HG03196 (cell line): ENCODE data around the gene HDLBP.
"Not testable (repeated sequence)": the region's sequence is repeated elsewhere in the genome, so short reads cannot be mapped to it uniquely, and the experiment has no call there.

ENCODE experiments used
- ATAC-seq: cut with Tn5 transposase; IDR thresholded peaks from one replicate; pipeline ENCODE4 v1.9.1; 2021; ENCODE audit not compliant: unreplicated experiment

HDLBP gene

GRCh38 chr2:241197246-241197645, 118.2 kb downstream of the HDLBP start:
- ATAC-seq: not testable (repeated sequence)

DNA sequence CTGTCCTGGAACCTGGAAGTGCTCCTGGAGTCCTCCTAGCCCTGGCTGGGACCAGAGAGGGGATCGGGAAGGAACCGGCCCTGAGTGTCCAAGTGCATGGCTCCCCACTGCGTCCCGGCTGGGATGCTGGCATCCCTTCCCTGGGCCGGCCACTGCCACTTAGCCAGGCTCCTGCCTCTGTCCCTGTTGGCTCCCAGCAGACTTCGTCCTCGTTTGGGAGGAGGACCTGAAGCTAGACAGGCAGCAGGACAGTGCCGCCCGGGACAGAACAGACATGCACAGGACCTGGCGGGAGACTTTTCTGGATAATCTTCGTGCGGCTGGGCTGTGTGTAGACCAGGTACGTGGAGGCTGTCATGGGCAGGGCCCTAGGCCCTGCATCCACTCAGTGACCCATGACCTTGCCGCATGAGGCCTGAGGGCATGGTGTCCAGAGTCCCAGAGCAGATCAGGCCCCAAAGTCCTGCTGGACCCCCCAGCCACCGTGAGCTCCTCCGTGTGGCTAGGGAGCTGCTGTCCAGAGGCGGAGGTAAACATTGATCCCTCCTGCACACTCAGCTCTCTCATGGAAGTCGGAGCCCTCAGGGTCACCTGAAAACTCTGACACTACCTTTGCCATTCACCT, 119.9 kb downstream of the HDLBP start:
- no peak for ATAC-seq

DNA sequence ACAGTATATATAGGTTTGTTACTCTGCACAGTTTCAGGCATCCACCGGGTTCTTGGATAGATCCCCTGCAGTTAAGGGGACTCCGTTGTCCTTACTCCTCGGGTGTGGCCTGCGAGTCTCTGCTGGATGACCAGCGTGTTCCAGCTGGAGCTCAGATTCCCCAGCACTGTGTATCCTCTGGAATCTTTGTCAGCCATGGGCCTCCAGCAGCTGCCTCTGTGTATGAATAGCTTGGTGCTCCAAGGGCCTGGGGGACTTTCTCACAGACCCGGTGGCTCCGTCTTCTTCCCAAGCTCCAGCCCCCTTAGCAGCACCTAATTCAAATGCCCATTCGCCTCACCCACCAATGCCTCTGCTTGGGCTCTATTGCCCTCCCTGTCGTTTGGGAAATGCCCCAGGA, 120.7 kb downstream of the HDLBP start:
- no peak for ATAC-seq

- no peak for ATAC-seq
These were observed 122.2 kb downstream of the HDLBP start for GRCh38 chr2:241193271-241193670.

DNA sequence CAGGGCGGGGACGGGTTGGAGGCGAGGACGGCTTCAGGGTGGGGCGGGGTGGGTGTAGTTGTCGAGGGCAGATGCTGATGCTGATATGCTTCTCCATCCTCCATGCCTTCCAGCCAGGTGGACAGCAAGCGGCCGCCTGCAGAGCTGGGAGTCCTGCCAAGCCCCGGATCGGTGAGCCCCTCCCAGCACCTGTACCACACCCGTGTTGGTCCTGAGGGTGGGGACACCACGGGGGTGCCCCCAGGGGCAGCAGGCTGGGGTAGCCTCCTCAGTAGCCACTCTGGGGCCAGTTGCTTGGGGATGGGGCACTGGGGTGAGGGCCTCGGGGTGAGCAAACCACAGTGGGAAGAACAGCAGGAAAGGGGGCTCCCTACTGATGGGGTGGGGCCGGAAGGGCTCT, 124.4 kb downstream of the HDLBP start:
- ATAC-seq: no peak

- no peak for ATAC-seq
These were observed 125.0 kb downstream of the HDLBP start for GRCh38 chr2:241190291-241190981.

DNA sequence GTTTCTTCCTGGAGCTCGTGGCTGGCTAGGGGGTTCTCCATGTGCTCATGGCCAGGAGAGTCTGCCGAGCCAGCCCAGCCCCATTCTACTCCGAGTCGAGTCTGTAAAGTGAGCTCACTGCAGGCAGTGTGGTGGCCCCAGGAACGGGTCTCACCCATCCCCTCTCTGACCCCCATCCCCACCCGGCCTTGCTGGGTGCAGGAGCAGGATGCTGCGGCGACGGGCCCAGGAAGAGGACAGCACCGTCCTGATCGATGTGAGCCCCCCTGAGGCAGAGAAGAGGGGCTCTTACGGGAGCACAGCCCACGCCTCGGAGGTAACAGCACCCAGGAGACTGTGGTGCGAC, 125.6 kb downstream of the HDLBP start:
- no peak for ATAC-seq

DNA sequence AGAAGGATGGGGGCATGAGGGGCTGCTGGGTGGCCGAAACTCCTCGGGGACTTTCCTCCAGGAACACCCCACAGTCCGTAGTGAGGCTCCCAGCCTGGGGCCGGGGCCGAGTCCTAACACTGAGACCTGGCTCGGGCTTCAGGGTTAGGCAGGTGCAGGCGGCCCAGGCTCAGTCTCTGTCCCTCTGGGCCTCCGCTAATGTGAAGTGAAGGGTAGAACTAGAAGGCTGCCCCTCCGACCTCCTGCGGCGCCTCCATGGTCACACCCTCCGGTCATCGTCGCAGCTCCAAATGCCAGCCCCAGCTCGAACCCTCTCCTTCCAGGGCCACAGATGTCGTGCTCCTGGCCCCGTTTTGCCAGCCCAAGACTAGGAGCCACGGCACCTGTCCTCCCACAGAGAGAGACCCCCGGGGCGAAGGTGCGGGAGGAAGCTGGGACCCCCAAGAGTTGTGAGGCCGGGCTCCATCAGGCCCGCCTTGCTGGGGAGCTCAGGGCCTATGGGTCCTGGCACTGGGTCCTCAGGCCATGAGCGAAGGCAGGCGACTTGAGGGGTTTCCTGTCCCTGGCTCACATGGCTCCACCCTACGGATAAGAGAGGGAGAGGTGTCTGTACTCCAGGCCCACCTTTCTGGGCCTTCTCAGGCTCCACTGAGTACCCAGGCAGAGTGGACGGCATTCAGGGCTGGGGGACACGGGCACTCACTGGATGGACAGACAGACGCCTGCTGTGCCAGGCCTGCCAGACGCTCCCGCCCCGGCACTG, 126.2 kb downstream of the HDLBP start:
- ATAC-seq: no peak

- ATAC-seq: no peak
These were observed 126.9 kb downstream of the HDLBP start, which contains the start of gene ANO7 for GRCh38 chr2:241188361-241189092. Gene ANO7, plus strand, starts transcription at chr2:241188677. Its CDS starts 1,387 bp downstream, at chr2:241190064.

- ATAC-seq: no peak
These were observed 127.6 kb downstream of the HDLBP start for GRCh38 chr2:241187918-241188234.

DNA sequence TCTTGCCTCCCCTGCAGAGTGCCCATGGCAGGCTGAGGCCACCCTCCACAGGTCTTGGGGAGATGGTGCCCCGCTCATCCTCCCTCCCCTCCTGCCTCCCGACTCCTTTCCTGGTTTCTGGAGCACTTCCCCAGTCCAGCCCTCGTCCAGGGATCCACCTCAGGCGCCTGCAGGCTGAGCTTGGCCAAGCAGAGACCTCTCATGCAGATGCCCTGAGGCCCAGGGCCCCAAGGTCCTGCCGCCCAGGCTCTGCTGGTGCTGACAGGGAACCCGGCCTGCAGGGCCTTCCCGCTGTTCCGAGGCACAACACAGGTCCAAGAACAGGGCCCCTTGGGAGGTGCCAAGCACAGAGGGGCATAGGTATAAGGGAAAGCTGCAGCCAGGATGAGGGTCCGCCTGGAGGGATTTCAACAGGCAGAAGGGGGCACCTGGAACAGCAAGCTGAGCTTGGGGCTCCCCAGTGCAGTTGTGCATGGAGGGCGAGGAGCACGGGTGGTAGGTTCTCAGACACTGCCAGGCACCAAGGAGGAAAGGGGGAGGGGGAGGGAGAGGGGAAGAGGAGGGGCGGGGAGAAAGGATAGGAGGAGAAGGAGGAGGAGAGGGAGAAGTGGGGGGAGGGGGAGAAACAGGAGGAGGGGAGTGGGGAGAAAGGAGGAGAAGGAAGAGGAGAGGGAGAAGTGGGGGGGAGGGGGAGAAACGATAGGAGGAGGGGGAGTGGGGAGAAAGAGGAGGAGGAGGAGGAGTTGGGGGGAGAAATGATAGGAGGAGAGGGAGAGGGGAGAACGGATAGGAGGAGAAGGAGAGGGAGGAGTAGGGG, 128.2 kb downstream of the HDLBP start:
- no peak for ATAC-seq

DNA sequence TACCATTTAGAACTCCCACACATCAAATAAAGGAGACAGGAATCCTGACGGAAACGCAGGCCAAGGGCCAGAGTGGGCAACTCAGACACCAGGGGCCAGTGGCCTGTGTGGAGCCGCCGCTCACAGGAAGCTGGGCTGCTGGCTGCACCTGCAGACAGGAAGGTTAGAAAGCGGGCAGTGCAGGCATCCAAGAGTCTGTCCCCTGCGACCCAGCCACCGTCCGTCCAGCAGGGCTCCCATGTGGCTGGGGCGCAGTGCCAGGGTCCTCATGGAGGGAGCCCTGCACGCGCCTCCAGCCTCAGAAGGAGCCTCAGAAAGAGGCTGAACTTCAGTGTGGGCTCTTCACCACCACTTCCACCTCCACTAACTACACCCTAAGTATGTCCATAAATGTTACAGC, 129.5 kb downstream of the HDLBP start:
- no peak for ATAC-seq

DNA sequence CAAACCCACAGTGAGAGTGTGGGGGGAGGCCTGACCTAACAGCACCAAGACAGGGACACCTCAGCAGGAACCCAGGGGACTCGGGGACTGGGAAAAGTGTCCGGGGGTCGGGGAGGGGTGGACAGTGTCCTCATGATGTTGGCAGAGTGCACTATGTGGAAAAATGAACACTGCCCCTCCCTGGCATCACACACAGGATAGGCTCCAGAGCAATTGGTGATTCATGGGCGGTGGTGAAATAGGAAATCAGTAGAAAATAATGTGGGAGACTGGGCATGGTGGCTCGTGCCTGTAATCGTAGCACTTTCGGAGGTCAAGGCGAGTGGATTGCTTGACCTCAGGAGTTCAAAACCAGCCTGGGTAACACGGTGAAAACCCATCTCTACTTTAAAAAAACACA, 130.6 kb downstream of the HDLBP start:
- ATAC-seq: no peak

DNA sequence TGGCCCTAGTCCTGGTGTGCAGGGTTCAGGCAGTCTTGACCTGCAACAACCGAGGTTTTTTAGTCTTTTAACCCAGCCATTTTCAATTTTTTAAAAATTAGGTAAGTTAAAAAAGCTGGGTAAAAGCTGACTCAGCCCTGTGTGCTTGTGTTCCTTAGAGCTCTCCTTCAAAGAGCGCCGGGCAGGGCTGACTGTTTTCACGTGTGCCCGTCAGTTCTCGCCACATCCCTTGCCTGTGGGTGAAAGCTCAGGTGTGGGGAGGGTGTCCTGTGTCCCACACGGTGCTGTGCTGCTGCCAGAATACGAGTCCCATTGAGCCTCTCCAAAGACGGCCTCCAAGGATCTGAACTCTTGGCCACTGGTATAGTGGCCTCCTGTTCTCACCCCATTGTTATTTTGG, 132.3 kb downstream of the HDLBP start:
- ATAC-seq: no peak

- no peak for ATAC-seq
These were observed 132.8 kb downstream of the HDLBP start for GRCh38 chr2:241182531-241183133.

GRCh38 chr2:241182126-241182525, 133.3 kb downstream of the HDLBP start:
- ATAC-seq: no peak

DNA sequence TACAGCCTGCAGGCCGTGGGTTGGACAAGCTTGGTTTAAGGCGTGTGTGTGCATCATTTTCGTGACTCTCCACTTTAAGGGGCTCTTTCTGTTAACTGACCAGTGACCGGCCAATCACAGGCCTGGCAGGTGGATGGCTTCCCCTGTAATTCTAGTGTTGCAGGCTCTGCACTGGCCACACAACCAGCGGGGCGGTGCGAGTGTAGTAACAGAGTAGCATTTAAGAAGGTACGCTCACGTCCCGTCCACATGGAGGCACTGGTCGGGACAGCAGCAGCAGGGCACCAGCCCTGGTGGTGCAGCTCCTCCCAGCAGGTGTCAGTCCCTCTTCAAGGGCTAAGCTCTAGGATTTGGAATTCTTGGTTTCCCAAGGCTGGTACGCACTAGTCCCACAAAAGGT, 135.0 kb downstream of the HDLBP start:
- no peak for ATAC-seq

DNA sequence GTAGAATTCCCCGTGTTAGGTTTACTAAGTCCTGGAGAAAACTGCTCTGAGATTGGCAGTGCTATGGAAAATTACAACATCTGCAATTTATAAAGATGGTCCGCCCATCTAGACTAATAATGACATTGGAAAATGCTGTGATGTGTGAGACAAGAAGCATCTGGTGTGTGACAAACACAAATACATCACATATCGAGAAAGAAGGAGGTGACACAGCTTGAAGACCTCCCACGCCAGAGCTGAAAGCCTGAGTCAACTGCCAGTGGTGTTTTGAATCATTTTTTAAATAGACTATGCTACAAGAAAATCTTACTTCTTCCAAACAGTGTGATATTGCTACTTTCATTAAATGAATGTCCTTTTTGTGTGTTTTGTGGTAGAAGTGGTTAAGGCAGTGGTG, 135.6 kb downstream of the HDLBP start:
- ATAC-seq: no peak

DNA sequence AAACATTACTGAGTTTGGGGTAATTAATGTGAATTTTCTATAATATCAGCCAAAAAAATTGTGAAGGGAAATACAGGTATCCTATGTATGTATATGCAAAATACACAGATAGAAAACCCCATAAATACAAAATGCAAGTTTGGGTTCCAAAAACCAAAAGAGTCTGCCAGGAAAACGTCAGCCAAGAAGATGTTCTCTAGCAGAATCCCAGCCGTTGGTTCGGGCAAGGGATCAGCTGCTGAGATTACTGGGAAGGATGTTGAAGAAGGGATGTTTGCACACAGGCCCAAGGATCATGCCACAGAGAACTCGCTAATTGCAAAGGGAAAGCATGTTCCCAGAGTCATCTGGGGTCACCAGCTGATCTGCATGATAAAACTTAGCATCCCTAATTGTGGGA, 136.5 kb downstream of the HDLBP start:
- ATAC-seq: no peak

GRCh38 chr2:241177526-241178334, 137.7 kb downstream of the HDLBP start:
- no peak for ATAC-seq
